PC-9 (cell line): ENCODE data around the gene SMIM29.

Experiments
- EZH2 ChIP-seq: fragments of 200-600 bp; sonication (generic); IDR thresholded peaks from 2 replicates; pipeline ENCODE4 v1.8.0; 2017; ENCODE audit warnings: antibody characterized with exemption, low read depth
- TF ChIP-seq, protein P1 (sequence below): fragments of 200-600 bp; sonication (generic); conservative IDR thresholded peaks from 2 replicates; pipeline ENCODE4 v1.6.1; 2017; ENCODE audit warnings: mixed run types, antibody characterized with exemption, mild to moderate bottlenecking, moderate library complexity

DNA sequence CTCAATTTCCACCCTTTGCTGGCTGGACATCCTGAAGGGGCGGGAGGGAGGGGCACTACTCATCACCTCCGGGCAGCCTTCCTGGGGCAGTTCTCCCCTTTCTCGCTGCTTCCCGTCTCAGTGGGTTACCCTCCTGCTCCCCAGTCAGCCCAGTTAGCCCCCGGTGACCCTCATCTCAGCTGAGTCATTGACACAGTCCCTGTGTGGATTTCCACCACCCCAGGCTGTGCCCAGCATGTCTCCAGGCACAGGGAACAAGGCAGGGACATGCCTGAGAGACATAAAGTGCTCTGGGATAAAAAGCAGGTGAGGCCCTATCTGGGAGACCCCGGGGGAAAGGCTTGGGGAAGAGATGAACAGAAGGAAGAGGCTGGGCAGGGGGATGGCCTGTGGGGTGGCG is 42.1 kb downstream of the SMIM29 start:
- TF ChIP-seq, protein P1, sequence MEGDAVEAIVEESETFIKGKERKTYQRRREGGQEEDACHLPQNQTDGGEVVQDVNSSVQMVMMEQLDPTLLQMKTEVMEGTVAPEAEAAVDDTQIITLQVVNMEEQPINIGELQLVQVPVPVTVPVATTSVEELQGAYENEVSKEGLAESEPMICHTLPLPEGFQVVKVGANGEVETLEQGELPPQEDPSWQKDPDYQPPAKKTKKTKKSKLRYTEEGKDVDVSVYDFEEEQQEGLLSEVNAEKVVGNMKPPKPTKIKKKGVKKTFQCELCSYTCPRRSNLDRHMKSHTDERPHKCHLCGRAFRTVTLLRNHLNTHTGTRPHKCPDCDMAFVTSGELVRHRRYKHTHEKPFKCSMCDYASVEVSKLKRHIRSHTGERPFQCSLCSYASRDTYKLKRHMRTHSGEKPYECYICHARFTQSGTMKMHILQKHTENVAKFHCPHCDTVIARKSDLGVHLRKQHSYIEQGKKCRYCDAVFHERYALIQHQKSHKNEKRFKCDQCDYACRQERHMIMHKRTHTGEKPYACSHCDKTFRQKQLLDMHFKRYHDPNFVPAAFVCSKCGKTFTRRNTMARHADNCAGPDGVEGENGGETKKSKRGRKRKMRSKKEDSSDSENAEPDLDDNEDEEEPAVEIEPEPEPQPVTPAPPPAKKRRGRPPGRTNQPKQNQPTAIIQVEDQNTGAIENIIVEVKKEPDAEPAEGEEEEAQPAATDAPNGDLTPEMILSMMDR = no peak
- no peak for TF ChIP-seq EZH2
